GM23338 (cell line): ENCODE results near the gene NFXL1. TPM values are rescaled to one million over a fixed set of nuclear protein-coding genes. Genes with fewer than 3 reads are reported as not detected.

ENCODE experiments used
- ATAC-seq: fragments of 200-7000 bp; cut with Tn5 transposase; 3 replicates; pipeline ENCODE4 v1.9.1; 2020
- DNase-seq: peaks from one replicate; pipeline ENCODE4 v3.0.0-alpha.2; 2015; ENCODE audit warnings: low spot score
- H2AFZ ChIP-seq: fragments of 200-600 bp; sonication (generic); 2 replicates; pipeline ENCODE4 v1.8.0; 2016; ENCODE audit warnings: antibody characterized with exemption, mild to moderate bottlenecking, moderate library complexity
- H3F3A ChIP-seq: fragments of 200-600 bp; sonication (generic); replicated peaks from 2 replicates; pipeline ENCODE4 v1.8.0; 2017; ENCODE audit warnings: antibody characterized with exemption, mixed run types, low read depth
- H3K27ac ChIP-seq: fragments of 200-600 bp; sonication (generic); 2 replicates; pipeline ENCODE4 v1.6.1; 2016; ENCODE audit warnings: low read depth
- H3K27me3 ChIP-seq: fragments of 200-600 bp; sonication (generic); 2 replicates; pipeline ENCODE4 v1.8.0; 2016; ENCODE audit warnings: mild to moderate bottlenecking, mixed run types, moderate library complexity; ENCODE audit not compliant: insufficient read depth
- H3K36me3 ChIP-seq: fragments of 200-600 bp; sonication (generic); 2 replicates; pipeline ENCODE4 v1.8.0; 2016; ENCODE audit warnings: mild to moderate bottlenecking; ENCODE audit not compliant: insufficient read depth
- H3K4me1 ChIP-seq: fragments of 200-600 bp; sonication (generic); 2 replicates; pipeline ENCODE4 v1.8.0; 2016; ENCODE audit warnings: mild to moderate bottlenecking, moderate library complexity; ENCODE audit not compliant: insufficient read depth
- H3K4me2 ChIP-seq: fragments of 200-600 bp; sonication (generic); 2 replicates; pipeline ENCODE4 v1.7.1; 2017; ENCODE audit warnings: mixed run types
- H3K4me3 ChIP-seq: fragments of 200-600 bp; sonication (generic); 2 replicates; pipeline ENCODE4 v1.6.1; 2016; ENCODE audit warnings: mixed run types
- H3K79me2 ChIP-seq: fragments of 200-600 bp; sonication (generic); replicated peaks from 2 replicates; pipeline ENCODE4 v1.8.0; 2017; ENCODE audit warnings: mild to moderate bottlenecking; ENCODE audit not compliant: insufficient read depth
- H3K9me2 ChIP-seq: fragments of 200-600 bp; sonication (generic); 2 replicates; pipeline ENCODE4 v1.8.0; 2017; ENCODE audit not compliant: insufficient read depth
- H4K20me1 ChIP-seq: fragments of 200-600 bp; sonication (generic); replicated peaks from 2 replicates; pipeline ENCODE4 v1.8.0; 2017; ENCODE audit warnings: mild to moderate bottlenecking; ENCODE audit not compliant: insufficient read depth
- H3K27ac Mint-ChIP-seq: 2 replicates; pipeline ENCODE4 v1.8.0; 2020; ENCODE audit warnings: inconsistent platforms, mild to moderate bottlenecking, moderate library complexity, mixed read lengths
- H3K27me3 Mint-ChIP-seq: 3 replicates; pipeline ENCODE4 v1.8.0; 2022; ENCODE audit warnings: low read depth, mild to moderate bottlenecking, moderate library complexity, mixed read lengths, inconsistent platforms; ENCODE audit not compliant: insufficient read depth, poor library complexity
- H3K36me3 Mint-ChIP-seq: 3 replicates; pipeline ENCODE4 v1.8.0; 2021; ENCODE audit warnings: low read depth, mild to moderate bottlenecking, inconsistent platforms, moderate library complexity, mixed read lengths
- H3K4me1 Mint-ChIP-seq: 3 replicates; pipeline ENCODE4 v1.8.0; 2020; ENCODE audit warnings: mild to moderate bottlenecking, inconsistent platforms, mixed read lengths
- H3K4me3 Mint-ChIP-seq: 3 replicates; pipeline ENCODE4 v1.8.0; 2021; ENCODE audit warnings: moderate library complexity, mild to moderate bottlenecking, inconsistent platforms, mixed read lengths
- H3K9me3 Mint-ChIP-seq: 3 replicates; pipeline ENCODE4 v1.8.0; 2020; ENCODE audit warnings: moderate library complexity, mild to moderate bottlenecking, inconsistent platforms, mixed read lengths
- CREB1 ChIP-seq: fragments of 250-450 bp; sonication (Bioruptor Pico); IDR thresholded peaks from 2 replicates; pipeline ENCODE4 v1.5.0; 2020; ENCODE audit warnings: low read depth, mild to moderate bottlenecking, moderate library complexity
- CTCF ChIP-seq, 2 experiments: fragments of 200-600 bp in 1 of 2; sonication (generic) in 1 of 2; conservative IDR thresholded peaks; 2 replicates each; pipeline versions ENCODE4 v1.5.1 to v1.6.1; 2016 to 2017; ENCODE audit warnings: antibody characterized with exemption in 2 of 2, low read depth in 2 of 2, mild to moderate bottlenecking in 2 of 2, moderate library complexity in 1 of 2
- ETS1 ChIP-seq: IDR thresholded peaks from 2 replicates; pipeline ENCODE4 v1.6.1; 2016; ENCODE audit warnings: antibody characterized with exemption
- EZH2 ChIP-seq: fragments of 200-600 bp; sonication (generic); IDR thresholded peaks from one replicate; pipeline ENCODE4 v1.8.0; 2017; ENCODE audit warnings: antibody characterized with exemption, mild to moderate bottlenecking, low read depth; ENCODE audit not compliant: unreplicated experiment
- EZH2phosphoT487 ChIP-seq: fragments of 200-600 bp; sonication (generic); IDR thresholded peaks from one replicate; pipeline ENCODE4 v1.8.1; 2018; ENCODE audit warnings: antibody characterized with exemption; ENCODE audit not compliant: unreplicated experiment
- JUNB ChIP-seq: IDR thresholded peaks from one replicate; pipeline ENCODE4 v1.6.1; 2016; ENCODE audit warnings: antibody characterized with exemption; ENCODE audit not compliant: unreplicated experiment
- POLR2AphosphoS5 ChIP-seq: IDR thresholded peaks from 2 replicates; pipeline ENCODE4 v1.6.1; 2016; ENCODE audit warnings: antibody characterized with exemption, low read depth
- REST ChIP-seq: IDR thresholded peaks from one replicate; pipeline ENCODE4 v1.6.1; 2018; ENCODE audit warnings: antibody characterized with exemption; ENCODE audit not compliant: unreplicated experiment
- STAT1 ChIP-seq: IDR thresholded peaks from one replicate; pipeline ENCODE4 v1.6.1; 2016; ENCODE audit warnings: antibody characterized with exemption; ENCODE audit not compliant: unreplicated experiment
- ZNF114 ChIP-seq: fragments of 250-450 bp; sonication (Bioruptor Pico); IDR thresholded peaks from 2 replicates; pipeline ENCODE4 v1.5.0; 2020; ENCODE audit warnings: mild to moderate bottlenecking, moderate library complexity
- ZNF331 ChIP-seq: fragments of 250-450 bp; sonication (Bioruptor Pico); IDR thresholded peaks from 2 replicates; pipeline ENCODE4 v1.5.0; 2020; ENCODE audit warnings: low read depth, mild to moderate bottlenecking, moderate library complexity
- polyA plus RNA-seq: library from polyadenylated mRNA; unstranded; fragments of >200 nt; fragmentation: Nextera tagmentation; extraction: Ambion mirVana; gene quantifications from 2 replicates; pipeline ENCODE4 v1.2.1, GENCODE V29; 2016
- total RNA-seq: library from RNA; depleted of rRNA; stranded (reverse); fragments of >200 nt; shearing (Covaris generic); gene quantifications from 2 replicates; pipeline ENCODE4 v1.2.3, GENCODE V29; 2014

Gene NFXL1
- total and polyA plus RNA-seq, 2 experiments from 2014 or later: 19.4 to 31.7 TPM

- no peaks in the 10 kb centered on the region for H3F3A ChIP-seq
- TF ChIP-seq POLR2AphosphoS5 (no peak), REST (no peak), ZNF114 (CRISPR knock-in tag) (no peak), JUNB (no peak), EZH2 (no peak), CREB1 (CRISPR knock-in tag) (no peak), CTCF (conservative IDR thresholded peaks at IDR 0.05; ENCODE audit: low read depth in 2 of 2) (no peak), ZNF331 (CRISPR knock-in tag) (no peak), STAT1 (no peak), ETS1 (no peak)
- H3K9me3 Mint-ChIP-seq: no peaks in the 10 kb centered on the region; the same call in 2 of the 3 replicates
- no peaks in the 10 kb centered on the region for H4K20me1 ChIP-seq
- H3K4me1 ChIP-seq: no peaks in the 10 kb centered on the region
- H3K27me3 Mint-ChIP-seq: peaks cover 2% of the 10 kb centered on the region
- no peak overlapping the region for H3K27ac ChIP-seq
- H3K36me3 ChIP-seq: no peaks in the 10 kb centered on the region
- no peaks in the 10 kb centered on the region for H3K79me2 ChIP-seq
- DNase-seq (no peak), ATAC-seq (no peak)
- no peak overlapping the region for H3K27ac Mint-ChIP-seq
- H3K4me1 Mint-ChIP-seq: peaks cover 3% of the 10 kb centered on the region; the same call in 2 of the 3 replicates
- no peak overlapping the region for H3K4me3 Mint-ChIP-seq
- H3K27me3 ChIP-seq: no peaks in the 10 kb centered on the region
- H2AFZ ChIP-seq: no peak overlapping the region
- H3K9me2 ChIP-seq: no peaks in the 10 kb centered on the region; the same call in 1 of the 2 replicates
- H3K4me3 ChIP-seq: no peak overlapping the region
- H3K4me2 ChIP-seq: no peak overlapping the region
- no peaks in the 10 kb centered on the region for H3K36me3 Mint-ChIP-seq
These were observed 95.2 kb downstream of the NFXL1 start for GRCh38 chr4:47819178-47819577.

GRCh38 chr4:47817275-47817674, 97.1 kb downstream of the NFXL1 start:
- Histone ChIP-seq H3K79me2 (no peaks in the 10 kb centered on the region), H3K9me2 (no peaks in the 10 kb centered on the region), H3K4me1 (no peaks in the 10 kb centered on the region), H3F3A (no peaks in the 10 kb centered on the region), H3K27ac (no peak overlapping the region), H4K20me1 (no peaks in the 10 kb centered on the region), H3K36me3 (no peaks in the 10 kb centered on the region), H3K4me2 (no peak overlapping the region), H2AFZ (no peak overlapping the region), H3K4me3 (no peak overlapping the region), H3K27me3 (no peaks in the 10 kb centered on the region)
- no peak for DNase-seq
- H3K4me1 Mint-ChIP-seq: no peaks in the 10 kb centered on the region
- no peak overlapping the region for H3K4me3 Mint-ChIP-seq
- no peaks in the 10 kb centered on the region for H3K36me3 Mint-ChIP-seq
- ATAC-seq: no peak
- no peaks in the 10 kb centered on the region for H3K27me3 Mint-ChIP-seq
- no peaks in the 10 kb centered on the region for H3K9me3 Mint-ChIP-seq
- H3K27ac Mint-ChIP-seq: no peak overlapping the region
- TF ChIP-seq POLR2AphosphoS5 (no peak), EZH2phosphoT487 (no peak), ETS1 (no peak)
